IMR-90 (cell line): Measurements from ENCODE around the gene BCL11B. TPM values are rescaled to one million over a fixed set of nuclear protein-coding genes. Genes with fewer than 3 reads are reported as not detected.

Source experiments
- ATAC-seq: fragments of 200-7000 bp; cut with Tn5 transposase; 2 replicates; pipeline ENCODE4 v1.9.1; 2020; ENCODE audit warnings: low read depth, mild to moderate bottlenecking, moderate library complexity
- BruUV-seq: library from RNA; stranded (reverse); fragments of 400-500 nt; replicated peaks from 2 replicates; lab custom pipeline; 2021; lab: Mats Ljungman, UMichigan
- CTCF ChIA-PET: fragments of 300-600 bp; formaldehyde crosslinking; extraction: SDS; loops from one replicate; lab custom pipeline; 2021; ENCODE audit warnings: antibody characterized with exemption; lab: Yijun Ruan, JAX
- POLR2A ChIA-PET: fragments of 300-600 bp; sonication (Branson Sonifier 250); formaldehyde crosslinking; loops from one replicate; lab custom pipeline; 2022; ENCODE audit warnings: antibody characterized with exemption; ENCODE audit not compliant: unreplicated experiment; lab: Charles Lee
- DNase-seq: peaks from one replicate; pipeline ENCODE4 v3.0.0; 2013
- H2AFZ ChIP-seq: replicated peaks from 2 replicates; pipeline ENCODE3; 2013; ENCODE audit warnings: low read length, mild to moderate bottlenecking; ENCODE audit not compliant: poor library complexity
- H2AK5ac ChIP-seq: 2 replicates; pipeline ENCODE4 v1.6.1; 2013; ENCODE audit warnings: low read depth, low read length, inconsistent platforms
- H2AK9ac ChIP-seq: replicated peaks from 2 replicates; pipeline ENCODE3; 2013; ENCODE audit warnings: mild to moderate bottlenecking, low read depth, low read length, moderate library complexity; ENCODE audit not compliant: poor library complexity
- H2BK120ac ChIP-seq: 2 replicates; pipeline ENCODE4 v1.6.1; 2013; ENCODE audit warnings: low read depth, low read length, inconsistent platforms
- H2BK15ac ChIP-seq: 3 replicates; pipeline ENCODE4 v1.6.1; 2013; ENCODE audit warnings: low read depth, low read length, inconsistent platforms
- H2BK20ac ChIP-seq: 2 replicates; pipeline ENCODE4 v1.6.1; 2013; ENCODE audit warnings: low read depth, mild to moderate bottlenecking, inconsistent platforms, low read length, moderate library complexity
- H2BK5ac ChIP-seq: 2 replicates; pipeline ENCODE4 v1.6.1; 2013; ENCODE audit warnings: mild to moderate bottlenecking, low read depth, low read length, inconsistent platforms; ENCODE audit not compliant: poor library complexity, severe bottlenecking
- H3K14ac ChIP-seq: replicated peaks from 2 replicates; pipeline ENCODE4 v1.6.1; 2013; ENCODE audit warnings: low read depth, low read length, inconsistent platforms
- H3K18ac ChIP-seq: 2 replicates; pipeline ENCODE4 v1.6.1; 2013; ENCODE audit warnings: low read depth, low read length, control low read depth
- H3K23ac ChIP-seq: 2 replicates; pipeline ENCODE4 v1.6.1; 2013; ENCODE audit warnings: low read depth, low read length, inconsistent platforms
- H3K27ac ChIP-seq: 2 replicates; pipeline ENCODE4 v1.5.1; 2013; ENCODE audit warnings: mild to moderate bottlenecking, control low read depth, low read length; ENCODE audit not compliant: insufficient read depth
- H3K27me3 ChIP-seq: 2 replicates; pipeline ENCODE4 v1.6.1; 2013; ENCODE audit warnings: low read length; ENCODE audit not compliant: control insufficient read depth, insufficient read depth
- H3K36me3 ChIP-seq: 2 replicates; pipeline ENCODE4 v1.6.1; 2013; ENCODE audit warnings: low read length, mixed read lengths; ENCODE audit not compliant: control insufficient read depth, insufficient read depth
- H3K4ac ChIP-seq: 2 replicates; pipeline ENCODE4 v1.6.1; 2013; ENCODE audit warnings: low read depth, low read length, inconsistent platforms
- H3K4me1 ChIP-seq: 2 replicates; pipeline ENCODE4 v1.6.1; 2013; ENCODE audit warnings: low read length, mixed read lengths; ENCODE audit not compliant: control insufficient read depth, insufficient read depth
- H3K4me2 ChIP-seq: 2 replicates; pipeline ENCODE4 v1.6.1; 2013; ENCODE audit warnings: low read depth, mild to moderate bottlenecking, control low read depth, low read length, moderate library complexity
- H3K4me3 ChIP-seq: 2 replicates; pipeline ENCODE4 v1.5.1; 2013; ENCODE audit warnings: low read depth, mild to moderate bottlenecking, control low read depth, low read length, moderate library complexity; ENCODE audit not compliant: insufficient read depth
- H3K56ac ChIP-seq: 2 replicates; pipeline ENCODE4 v1.6.1; 2013; ENCODE audit warnings: low read length, inconsistent platforms; ENCODE audit not compliant: insufficient read depth; ENCODE audit errors: extremely low read depth
- H3K79me1 ChIP-seq, 2 experiments: 2 replicates each; pipeline ENCODE4 v1.6.1; 2013; ENCODE audit warnings: low read length in 2 of 2, inconsistent platforms in 1 of 2, low read depth in 1 of 2
- H3K9ac ChIP-seq: 2 replicates; pipeline ENCODE4 v1.6.1; 2013; ENCODE audit warnings: low read depth, low read length, control low read depth
- H3K9me1 ChIP-seq: 2 replicates; pipeline ENCODE4 v1.6.1; 2013; ENCODE audit warnings: low read length, inconsistent platforms; ENCODE audit not compliant: insufficient read depth
- H3K9me3 ChIP-seq: 2 replicates; pipeline ENCODE4 v1.6.1; 2013; ENCODE audit warnings: low read length; ENCODE audit not compliant: control insufficient read depth, insufficient read depth
- H4K20me1 ChIP-seq: 2 replicates; pipeline ENCODE4 v1.6.1; 2013; ENCODE audit warnings: low read length, inconsistent platforms; ENCODE audit not compliant: insufficient read depth
- H4K5ac ChIP-seq: 2 replicates; pipeline ENCODE4 v1.6.1; 2013; ENCODE audit warnings: mild to moderate bottlenecking, low read depth, low read length, control low read depth
- H4K8ac ChIP-seq, 2 experiments: 2 replicates each; pipeline ENCODE4 v1.6.1; 2013; ENCODE audit warnings: low read depth in 2 of 2, low read length in 2 of 2, control low read depth in 1 of 2, inconsistent platforms in 1 of 2
- H4K91ac ChIP-seq: 2 replicates; pipeline ENCODE4 v1.6.1; 2013; ENCODE audit warnings: low read depth, low read length, inconsistent platforms; ENCODE audit not compliant: insufficient read depth
- BHLHE40 ChIP-seq: fragments of 150-350 bp; IDR thresholded peaks from 2 replicates; pipeline ENCODE4 v1.6.1; 2016; ENCODE audit warnings: mild to moderate bottlenecking, low read depth, low read length
- CEBPB ChIP-seq: IDR thresholded peaks from 2 replicates; pipeline ENCODE4 v1.6.1; 2012; ENCODE audit warnings: low read depth, low read length, improper control_type of control experiment
- CHD1 ChIP-seq: IDR thresholded peaks from 2 replicates; pipeline ENCODE4 v1.6.1; 2012; ENCODE audit warnings: low read depth, low read length, improper control_type of control experiment
- FOS ChIP-seq: fragments of 150-350 bp; IDR thresholded peaks from 2 replicates; pipeline ENCODE4 v1.6.1; 2016; ENCODE audit warnings: low read depth, low read length
- MAFK ChIP-seq: IDR thresholded peaks from 2 replicates; pipeline ENCODE4 v1.6.1; 2012; ENCODE audit warnings: low read depth, low read length, improper control_type of control experiment
- MAZ ChIP-seq: IDR thresholded peaks from 2 replicates; pipeline ENCODE4 v1.6.1; 2012; ENCODE audit warnings: low read depth, mild to moderate bottlenecking, low read length, improper control_type of control experiment, moderate library complexity, borderline replicate concordance
- MXI1 ChIP-seq: IDR thresholded peaks from 2 replicates; pipeline ENCODE4 v1.6.1; 2012; ENCODE audit warnings: low read depth, mild to moderate bottlenecking, low read length, moderate library complexity, borderline replicate concordance
- NFE2L2 ChIP-seq: fragments of 150-350 bp; IDR thresholded peaks from 2 replicates; pipeline ENCODE4 v1.6.1; 2016; ENCODE audit warnings: low read depth, mild to moderate bottlenecking, low read length
- POLR2A ChIP-seq: IDR thresholded peaks from 2 replicates; pipeline ENCODE4 v1.6.1; 2012; ENCODE audit warnings: mild to moderate bottlenecking, low read depth, low read length
- RAD21 ChIP-seq: IDR thresholded peaks from 2 replicates; pipeline ENCODE4 v1.6.1; 2012; ENCODE audit warnings: low read length, improper control_type of control experiment
- RCOR1 ChIP-seq: IDR thresholded peaks from 2 replicates; pipeline ENCODE4 v1.6.1; 2012; ENCODE audit warnings: mild to moderate bottlenecking, low read length, improper control_type of control experiment; ENCODE audit not compliant: insufficient replicate concordance
- RFX5 ChIP-seq: IDR thresholded peaks from 2 replicates; pipeline ENCODE4 v1.8.0; 2012; ENCODE audit warnings: low read depth, mild to moderate bottlenecking, low read length, moderate library complexity
- SMC3 ChIP-seq: fragments of 150-350 bp; IDR thresholded peaks from 2 replicates; pipeline ENCODE4 v1.6.1; 2016; ENCODE audit warnings: low read depth, mild to moderate bottlenecking, antibody characterized with exemption, low read length, moderate library complexity
- WGBS, 2 experiments: methylation state at CpG; one replicate each; pipeline versions ENCODE4 v1.1.5 to v1.1.7; 2013; ENCODE audit warnings: missing lambda C conversion rate in 2 of 2; ENCODE audit not compliant: insufficient read length in 1 of 2; ENCODE audit errors: extremely low coverage in 2 of 2; 5-methylcytosine and 5-hydroxymethylcytosine counted together
- dilution Hi-C: fragments of 300-500 bp; cut with HindIII; formaldehyde crosslinking; loops from one replicate; pipeline ENCODE4 v1.14.3; 2018; ENCODE audit warnings: low sequenced_read_pairs; ENCODE audit not compliant: unreplicated experiment
- in situ Hi-C: fragments of 300-500 bp; cut with MboI; formaldehyde crosslinking; loops from 3 replicates; pipeline ENCODE4 v1.14.3; 2019; ENCODE audit warnings: low sequenced_read_pairs, inconsistent platforms, mixed read lengths
- intact Hi-C: fragments of 100-400 bp; cut with micrococcal nuclease; formaldehyde crosslinking; loops from 2 replicates; pipeline ENCODE4 v1.10.0; 2022
- polyA plus RNA-seq, 3 experiments: library from polyadenylated mRNA; depleted of rRNA; stranded (reverse); fragments of >200 nt; gene quantifications; 2 replicates each; pipeline ENCODE4 v1.2.3, GENCODE V29; 2012; ENCODE audit warnings: low replicate concordance in 1 of 3
- total RNA-seq: library from RNA; depleted of rRNA; stranded (reverse); fragments of >200 nt; gene quantifications from 2 replicates; pipeline ENCODE4 v1.2.3, GENCODE V29; 2012
- TF ChIP-seq, protein P1 (sequence below): fragments of 150-350 bp; IDR thresholded peaks from 2 replicates; pipeline ENCODE4 v1.6.1; 2016; ENCODE audit warnings: low read depth, mild to moderate bottlenecking, low read length, moderate library complexity, borderline replicate concordance
- TF ChIP-seq, protein P2 (sequence below): fragments of 150-350 bp; IDR thresholded peaks from 2 replicates; pipeline ENCODE4 v1.6.1; 2017; ENCODE audit warnings: mild to moderate bottlenecking, antibody characterized with exemption, low read length, low read depth
- TF ChIP-seq, protein P3 (sequence below): conservative IDR thresholded peaks from 2 replicates; pipeline ENCODE4 v1.5.1; 2012; ENCODE audit warnings: mild to moderate bottlenecking, low read depth, low read length, improper control_type of control experiment

BCL11B gene
- total and polyA plus RNA-seq, 2 of the 4 experiments (the other 2 are of a cell fraction), result under 0.01 TPM; not detected in 1

DNA sequence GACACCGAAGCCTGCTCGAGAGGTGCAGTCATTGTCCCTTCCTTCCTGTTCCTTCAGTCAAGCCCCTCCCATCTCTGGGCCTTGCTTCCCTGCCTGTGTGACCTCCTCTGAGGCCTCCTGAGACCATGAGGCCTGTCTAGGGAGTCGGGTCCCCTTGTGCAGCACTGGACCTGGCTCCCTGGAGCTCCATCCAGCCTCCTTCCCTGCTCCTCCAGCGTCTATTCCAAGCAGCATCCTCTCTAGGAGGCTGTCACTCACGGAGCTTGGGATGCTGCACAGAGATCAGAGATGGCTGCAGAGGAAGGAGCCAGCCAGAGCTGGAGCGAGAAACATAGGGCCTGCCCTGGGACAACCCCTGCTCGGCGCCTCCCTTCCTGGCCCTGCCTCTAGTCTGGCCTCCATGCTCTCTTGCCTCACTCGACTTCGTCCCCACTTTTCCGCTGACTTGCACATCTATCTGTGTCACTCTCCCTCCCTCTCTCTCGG lies 142.7 kb downstream of the BCL11B start:
- dilution Hi-C loops (no loop called here), intact Hi-C loops (no loop called here), in situ Hi-C loops (no loop called here)
- H3K4me1 ChIP-seq, result no peaks in the 10 kb centered on the region
- DNase-seq (no peak), ATAC-seq (no peak)
- H4K91ac ChIP-seq, result no peak overlapping the region
- H3K18ac ChIP-seq, result no peak overlapping the region
- no peak overlapping the region for H4K5ac ChIP-seq
- no peak overlapping the region for H3K27ac ChIP-seq
- H2BK5ac ChIP-seq, result no peak overlapping the region
- TF ChIP-seq MAFK (no peak), MAZ (no peak), BHLHE40 (no peak), RCOR1 (no peak), RFX5 (no peak), MXI1 (no peak), FOS (no peak), POLR2A (no peak), CHD1 (no peak), SMC3 (no peak), NFE2L2 (no peak), CEBPB (no peak), RAD21 (no peak)
- TF ChIP-seq, protein P1, sequence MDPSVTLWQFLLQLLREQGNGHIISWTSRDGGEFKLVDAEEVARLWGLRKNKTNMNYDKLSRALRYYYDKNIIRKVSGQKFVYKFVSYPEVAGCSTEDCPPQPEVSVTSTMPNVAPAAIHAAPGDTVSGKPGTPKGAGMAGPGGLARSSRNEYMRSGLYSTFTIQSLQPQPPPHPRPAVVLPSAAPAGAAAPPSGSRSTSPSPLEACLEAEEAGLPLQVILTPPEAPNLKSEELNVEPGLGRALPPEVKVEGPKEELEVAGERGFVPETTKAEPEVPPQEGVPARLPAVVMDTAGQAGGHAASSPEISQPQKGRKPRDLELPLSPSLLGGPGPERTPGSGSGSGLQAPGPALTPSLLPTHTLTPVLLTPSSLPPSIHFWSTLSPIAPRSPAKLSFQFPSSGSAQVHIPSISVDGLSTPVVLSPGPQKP, result no peak
- TF ChIP-seq, protein P2, sequence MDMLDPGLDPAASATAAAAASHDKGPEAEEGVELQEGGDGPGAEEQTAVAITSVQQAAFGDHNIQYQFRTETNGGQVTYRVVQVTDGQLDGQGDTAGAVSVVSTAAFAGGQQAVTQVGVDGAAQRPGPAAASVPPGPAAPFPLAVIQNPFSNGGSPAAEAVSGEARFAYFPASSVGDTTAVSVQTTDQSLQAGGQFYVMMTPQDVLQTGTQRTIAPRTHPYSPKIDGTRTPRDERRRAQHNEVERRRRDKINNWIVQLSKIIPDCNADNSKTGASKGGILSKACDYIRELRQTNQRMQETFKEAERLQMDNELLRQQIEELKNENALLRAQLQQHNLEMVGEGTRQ, result no peak
- TF ChIP-seq, protein P3, sequence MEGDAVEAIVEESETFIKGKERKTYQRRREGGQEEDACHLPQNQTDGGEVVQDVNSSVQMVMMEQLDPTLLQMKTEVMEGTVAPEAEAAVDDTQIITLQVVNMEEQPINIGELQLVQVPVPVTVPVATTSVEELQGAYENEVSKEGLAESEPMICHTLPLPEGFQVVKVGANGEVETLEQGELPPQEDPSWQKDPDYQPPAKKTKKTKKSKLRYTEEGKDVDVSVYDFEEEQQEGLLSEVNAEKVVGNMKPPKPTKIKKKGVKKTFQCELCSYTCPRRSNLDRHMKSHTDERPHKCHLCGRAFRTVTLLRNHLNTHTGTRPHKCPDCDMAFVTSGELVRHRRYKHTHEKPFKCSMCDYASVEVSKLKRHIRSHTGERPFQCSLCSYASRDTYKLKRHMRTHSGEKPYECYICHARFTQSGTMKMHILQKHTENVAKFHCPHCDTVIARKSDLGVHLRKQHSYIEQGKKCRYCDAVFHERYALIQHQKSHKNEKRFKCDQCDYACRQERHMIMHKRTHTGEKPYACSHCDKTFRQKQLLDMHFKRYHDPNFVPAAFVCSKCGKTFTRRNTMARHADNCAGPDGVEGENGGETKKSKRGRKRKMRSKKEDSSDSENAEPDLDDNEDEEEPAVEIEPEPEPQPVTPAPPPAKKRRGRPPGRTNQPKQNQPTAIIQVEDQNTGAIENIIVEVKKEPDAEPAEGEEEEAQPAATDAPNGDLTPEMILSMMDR, result no peak
- no peak overlapping the region for H2AK9ac ChIP-seq
- H3K79me1 ChIP-seq, result no peaks in the 10 kb centered on the region
- no peak overlapping the region for H4K8ac ChIP-seq
- peaks cover 52% of the 10 kb centered on the region for H3K9me3 ChIP-seq
- ChIA-PET POLR2A (no interaction called here), CTCF (no interaction called here)
- no peak overlapping the region for H2BK15ac ChIP-seq
- no peak overlapping the region for H3K4me2 ChIP-seq
- no peaks in the 10 kb centered on the region for H4K20me1 ChIP-seq
- H3K4me3 ChIP-seq, result no peak overlapping the region
- no peak overlapping the region for H3K9ac ChIP-seq
- no peak overlapping the region for H2AFZ ChIP-seq
- no peak overlapping the region for H3K4ac ChIP-seq
- H3K56ac ChIP-seq, result no peak overlapping the region
- 59% methylated on average over 8 of the region's 12 CpGs; no CpG with 5 or more reads in 1 of the 2 experiments for WGBS, 2 experiments
- no peaks in the 10 kb centered on the region for H3K36me3 ChIP-seq
- BruUV-seq, result no TSS peak
- no peak overlapping the region for H3K23ac ChIP-seq
- no peak overlapping the region for H2BK20ac ChIP-seq
- H3K27me3 ChIP-seq, result no peaks in the 10 kb centered on the region
- no peak overlapping the region for H2AK5ac ChIP-seq
- H2BK120ac ChIP-seq, result no peak overlapping the region
- H3K9me1 ChIP-seq, result no peaks in the 10 kb centered on the region
- H3K14ac ChIP-seq, result no peak overlapping the region
